Measurements from ENCODE around the gene ARL11. TPM values are rescaled to one million over a fixed set of nuclear protein-coding genes. Genes with fewer than 3 reads are reported as not detected.
A peak's percentile ranks its signal among the peaks of the same experiment; 100 is the strongest.

The ARL11 gene
- total RNA-seq, 6 donors from 2014 or later: 1.4 to 8.4 (median 4.9) TPM

GRCh38 chr13:49638030-49638743 lies 9.9 kb downstream of the ARL11 start:
- Histone ChIP-seq H3K4me3 (no peak overlapping the region), H3K36me3 (no peaks in the 10 kb centered on the region), H3K27me3 (no peaks in the 10 kb centered on the region), H3K27ac (peak overlapping the region in 2 of 4 donors; percentile 52 to 55), H3K4me1 (peaks cover 18 to 49% (median 28%) of the 10 kb centered on the region in 4 donors), H3K9me3 (no peaks in the 10 kb centered on the region)
- DNase-seq: peak in 1 of 2 donors; percentile 56
- no peak for ATAC-seq (ENCODE audit: low FRiP score in 2 of 2)
- WGBS, 2 donors: 66 to 69% methylated on average over 4 of the region's 4 CpGs
- no peak for TF ChIP-seq EP300 (IDR thresholded peaks at IDR 0.05)
- TF ChIP-seq POLR2AphosphoS5 (IDR thresholded peaks at IDR 0.05): no peak
- no peak for TF ChIP-seq POLR2A (IDR thresholded peaks at IDR 0.05)
- TF ChIP-seq, protein P1, sequence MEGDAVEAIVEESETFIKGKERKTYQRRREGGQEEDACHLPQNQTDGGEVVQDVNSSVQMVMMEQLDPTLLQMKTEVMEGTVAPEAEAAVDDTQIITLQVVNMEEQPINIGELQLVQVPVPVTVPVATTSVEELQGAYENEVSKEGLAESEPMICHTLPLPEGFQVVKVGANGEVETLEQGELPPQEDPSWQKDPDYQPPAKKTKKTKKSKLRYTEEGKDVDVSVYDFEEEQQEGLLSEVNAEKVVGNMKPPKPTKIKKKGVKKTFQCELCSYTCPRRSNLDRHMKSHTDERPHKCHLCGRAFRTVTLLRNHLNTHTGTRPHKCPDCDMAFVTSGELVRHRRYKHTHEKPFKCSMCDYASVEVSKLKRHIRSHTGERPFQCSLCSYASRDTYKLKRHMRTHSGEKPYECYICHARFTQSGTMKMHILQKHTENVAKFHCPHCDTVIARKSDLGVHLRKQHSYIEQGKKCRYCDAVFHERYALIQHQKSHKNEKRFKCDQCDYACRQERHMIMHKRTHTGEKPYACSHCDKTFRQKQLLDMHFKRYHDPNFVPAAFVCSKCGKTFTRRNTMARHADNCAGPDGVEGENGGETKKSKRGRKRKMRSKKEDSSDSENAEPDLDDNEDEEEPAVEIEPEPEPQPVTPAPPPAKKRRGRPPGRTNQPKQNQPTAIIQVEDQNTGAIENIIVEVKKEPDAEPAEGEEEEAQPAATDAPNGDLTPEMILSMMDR (IDR thresholded peaks at IDR 0.05): no peak

GRCh38 chr13:49638744-49639072 lies 10.4 kb downstream of the ARL11 start:
- no peaks in the 10 kb centered on the region for H3K27me3 ChIP-seq
- no peak overlapping the region for H3K4me3 ChIP-seq
- no peak for DNase-seq
- H3K9me3 ChIP-seq: no peaks in the 10 kb centered on the region
- no peak for TF ChIP-seq EP300 (IDR thresholded peaks at IDR 0.05)
- TF ChIP-seq POLR2A (IDR thresholded peaks at IDR 0.05): no peak
- TF ChIP-seq, protein P1 (IDR thresholded peaks at IDR 0.05): no peak
- TF ChIP-seq POLR2AphosphoS5 (IDR thresholded peaks at IDR 0.05): no peak
- peaks cover 18 to 49% (median 27%) of the 10 kb centered on the region in 4 donors for H3K4me1 ChIP-seq
- 86 to 96% methylated on average over 2 of the region's 2 CpGs for WGBS, 2 donors
- H3K36me3 ChIP-seq: no peaks in the 10 kb centered on the region
- peak overlapping the region in 2 of 4 donors; percentile 52 to 55 for H3K27ac ChIP-seq
- no peak for ATAC-seq (ENCODE audit: low FRiP score in 2 of 2)

DNA sequence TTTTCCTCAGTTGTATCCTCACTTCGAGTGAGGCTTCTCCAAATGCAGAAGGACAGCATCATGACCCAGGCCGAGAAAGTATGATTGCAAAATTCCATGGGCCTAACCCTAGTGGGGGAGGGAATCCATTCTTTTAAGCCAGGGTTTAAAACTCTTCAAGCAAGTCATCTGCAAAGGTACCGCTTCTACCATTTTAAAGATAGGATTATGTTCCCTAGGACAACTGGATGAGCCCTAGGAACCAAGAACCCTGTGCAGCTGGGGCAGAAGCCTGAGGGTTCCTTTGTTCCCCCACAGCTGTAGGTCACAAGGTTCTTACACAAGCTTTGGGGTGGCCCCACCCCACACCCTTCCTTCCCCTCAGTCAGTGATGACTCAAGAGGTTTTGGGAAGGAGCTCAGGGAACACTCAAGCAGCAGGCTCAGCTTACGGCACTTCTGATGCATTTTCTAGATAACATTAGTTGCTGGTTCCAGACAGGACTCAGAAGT lies 13.5 kb downstream of the ARL11 start:
- peak overlapping the region in 3 of 4 donors; percentile 9 to 45 (median 26) for H3K4me3 ChIP-seq
- no peaks in the 10 kb centered on the region for H3K27me3 ChIP-seq
- TF ChIP-seq POLR2A (IDR thresholded peaks at IDR 0.05) (peak in 1 of 4 donors; percentile 79), POLR2AphosphoS5 (IDR thresholded peaks at IDR 0.05) (peak; percentile 91 to 93), EP300 (IDR thresholded peaks at IDR 0.05) (peak in 3 of 4 donors; percentile 54 to 95 (median 68))
- TF ChIP-seq, protein P1 (IDR thresholded peaks at IDR 0.05): no peak

DNA sequence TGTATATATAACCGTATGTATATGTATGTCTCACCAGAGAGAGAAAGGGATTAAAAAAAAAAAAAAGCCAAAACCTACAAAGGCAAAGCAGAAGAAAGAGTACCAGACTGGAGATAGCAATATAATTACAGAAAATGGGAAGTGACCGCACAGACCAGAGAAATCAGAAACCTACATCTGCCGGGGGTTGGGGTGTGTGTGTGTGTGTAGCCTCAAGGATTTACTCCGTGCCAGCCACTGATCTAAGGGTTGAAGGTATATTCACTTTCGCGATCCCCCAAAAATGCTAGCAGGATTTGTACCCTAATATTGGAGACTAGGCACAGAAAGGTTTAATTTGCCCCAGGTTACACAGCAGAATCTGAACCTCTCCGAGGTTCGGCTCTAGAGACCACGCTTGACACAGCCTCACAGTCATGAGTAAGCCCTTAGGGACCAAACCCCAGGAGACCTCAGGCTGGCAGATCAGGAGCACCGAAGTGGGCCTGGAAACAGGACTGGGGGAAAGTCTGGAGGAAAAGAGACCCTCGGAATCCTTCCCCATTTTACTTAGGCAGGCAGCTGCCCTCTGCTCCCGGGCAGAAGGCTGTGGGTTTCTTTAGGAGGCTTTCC lies 14.8 kb downstream of the ARL11 start:
- Histone ChIP-seq H3K36me3 (no peaks in the 10 kb centered on the region), H3K9me3 (no peaks in the 10 kb centered on the region), H3K4me3 (peak overlapping the region in 2 of 4 donors; percentile 26 to 45), H3K27me3 (no peaks in the 10 kb centered on the region), H3K4me1 (peaks cover 18 to 22% (median 22%) of the 10 kb centered on the region in 4 donors), H3K27ac (peak overlapping the region; percentile 12 to 88 (median 72))
- peak in 1 of 4 donors; percentile 29 for TF ChIP-seq POLR2A (IDR thresholded peaks at IDR 0.05)
- TF ChIP-seq, protein P1 (IDR thresholded peaks at IDR 0.05): no peak
- ATAC-seq (ENCODE audit: low FRiP score in 2 of 2) (peak; percentile 30 to 75), DNase-seq (no peak)
- 69 to 81% methylated on average over 12 of the region's 12 CpGs for WGBS, 2 donors

More for the DNA sequence above, 13.5 kb downstream of the ARL11 start:
- ATAC-seq (ENCODE audit: low FRiP score in 2 of 2) (peak; percentile 90 to 95), DNase-seq (peak in 1 of 2 donors; percentile 91)
- H3K4me1 ChIP-seq: peaks cover 18 to 25% (median 22%) of the 10 kb centered on the region in 4 donors
- H3K36me3 ChIP-seq: no peaks in the 10 kb centered on the region
- H3K9me3 ChIP-seq: no peaks in the 10 kb centered on the region
- H3K27ac ChIP-seq: peak overlapping the region; percentile 74 to 88 (median 84)
- WGBS, 2 donors: 38 to 66% methylated on average over 3 to 4 of the region's 4 CpGs
